ENCODE data around the gene ACAA2.

Gene ACAA2

GRCh38 chr18:49747876-49748275, 65.5 kb downstream of the ACAA2 start:
- no peaks in the 10 kb centered on the region for H3K27me3 Mint-ChIP-seq
- H3K9me3 Mint-ChIP-seq = no peaks in the 10 kb centered on the region
- no peak overlapping the region for H3K27ac Mint-ChIP-seq
- no peaks in the 10 kb centered on the region for H3K36me3 Mint-ChIP-seq
- H3K4me3 Mint-ChIP-seq = no peak overlapping the region
- H3K4me1 Mint-ChIP-seq = peaks cover 13% of the 10 kb centered on the region

DNA sequence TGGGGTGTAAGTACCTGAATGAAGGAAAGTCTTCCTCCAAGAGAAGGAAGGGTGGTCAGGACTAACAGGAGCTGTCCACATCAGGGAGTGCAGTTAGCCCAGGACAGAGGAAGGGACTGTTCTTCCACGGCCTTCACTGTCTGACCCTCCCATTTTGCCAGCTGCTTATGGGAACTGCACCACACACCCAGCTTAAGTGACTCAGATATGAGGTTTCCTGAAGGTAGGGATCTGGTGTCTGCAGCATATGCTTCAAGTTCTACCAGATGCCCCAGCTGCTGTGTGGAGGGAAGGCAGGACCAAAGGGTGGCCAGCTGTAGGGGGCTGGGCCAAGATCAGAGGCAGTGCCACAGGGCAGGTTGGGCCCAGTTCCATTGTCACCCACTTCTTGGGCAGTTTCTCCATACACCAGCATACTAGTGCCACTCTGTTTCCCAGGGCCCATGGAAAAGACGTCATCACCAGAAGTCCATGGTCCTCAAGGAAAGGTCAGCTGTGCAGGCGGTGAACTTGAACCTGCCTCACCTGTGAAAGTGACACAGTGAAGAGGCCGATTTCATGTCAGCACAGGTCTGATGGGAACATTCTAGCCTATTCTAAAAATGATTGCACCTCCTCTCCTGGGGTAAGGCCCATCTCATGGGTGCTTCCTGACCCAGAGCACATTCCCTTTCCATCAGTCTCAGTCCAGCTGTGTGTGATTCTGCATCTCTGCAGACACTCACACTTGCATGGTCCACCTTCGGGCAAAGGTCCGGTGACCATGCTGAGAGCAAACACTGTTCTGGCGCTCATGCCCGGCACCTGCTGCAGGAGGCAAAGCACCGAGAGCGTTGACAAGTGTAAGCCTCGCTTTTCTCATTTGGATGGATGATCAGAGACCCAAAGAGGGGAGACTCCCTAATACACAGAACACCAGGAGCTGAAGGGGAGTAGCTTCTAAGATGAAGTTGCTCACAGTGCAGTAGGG, 68.0 kb downstream of the ACAA2 start:
- Mint-ChIP-seq H3K4me1 (no peaks in the 10 kb centered on the region), H3K9me3 (no peaks in the 10 kb centered on the region), H3K27me3 (no peaks in the 10 kb centered on the region), H3K4me3 (no peak overlapping the region), H3K36me3 (no peaks in the 10 kb centered on the region), H3K27ac (no peak overlapping the region)

GRCh38 chr18:49744376-49745008, 68.8 kb downstream of the ACAA2 start:
- no peaks in the 10 kb centered on the region for H3K9me3 Mint-ChIP-seq
- H3K27ac Mint-ChIP-seq = no peak overlapping the region
- no peaks in the 10 kb centered on the region for H3K27me3 Mint-ChIP-seq
- no peak overlapping the region for H3K4me3 Mint-ChIP-seq
- H3K4me1 Mint-ChIP-seq = no peaks in the 10 kb centered on the region
- H3K36me3 Mint-ChIP-seq = no peaks in the 10 kb centered on the region

DNA sequence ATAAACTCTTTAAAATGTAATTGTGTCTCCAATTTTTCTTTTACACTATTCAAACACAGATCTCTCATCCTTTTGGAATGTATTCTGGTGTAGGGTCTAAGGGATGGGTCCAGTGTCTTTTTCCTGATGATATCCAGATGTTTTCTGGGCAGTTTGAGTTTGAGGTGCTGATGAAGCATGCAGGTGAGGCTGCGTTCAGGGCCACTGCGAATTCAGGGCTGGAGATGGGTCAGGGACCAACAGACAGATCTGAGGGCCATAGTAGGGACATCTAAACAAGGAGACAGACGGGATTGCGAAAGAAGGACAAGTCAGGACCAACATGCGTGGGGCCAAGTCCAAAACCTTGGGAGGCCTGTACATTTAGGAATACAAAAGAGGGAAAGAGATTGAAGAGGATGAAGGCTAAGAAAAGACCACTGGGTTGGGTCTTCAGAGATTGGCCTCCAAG, 70.2 kb downstream of the ACAA2 start:
- no peak overlapping the region for H3K27ac Mint-ChIP-seq
- no peaks in the 10 kb centered on the region for H3K4me1 Mint-ChIP-seq
- no peaks in the 10 kb centered on the region for H3K27me3 Mint-ChIP-seq
- no peak overlapping the region for H3K4me3 Mint-ChIP-seq
- H3K9me3 Mint-ChIP-seq = no peaks in the 10 kb centered on the region
- H3K36me3 Mint-ChIP-seq = no peaks in the 10 kb centered on the region

DNA sequence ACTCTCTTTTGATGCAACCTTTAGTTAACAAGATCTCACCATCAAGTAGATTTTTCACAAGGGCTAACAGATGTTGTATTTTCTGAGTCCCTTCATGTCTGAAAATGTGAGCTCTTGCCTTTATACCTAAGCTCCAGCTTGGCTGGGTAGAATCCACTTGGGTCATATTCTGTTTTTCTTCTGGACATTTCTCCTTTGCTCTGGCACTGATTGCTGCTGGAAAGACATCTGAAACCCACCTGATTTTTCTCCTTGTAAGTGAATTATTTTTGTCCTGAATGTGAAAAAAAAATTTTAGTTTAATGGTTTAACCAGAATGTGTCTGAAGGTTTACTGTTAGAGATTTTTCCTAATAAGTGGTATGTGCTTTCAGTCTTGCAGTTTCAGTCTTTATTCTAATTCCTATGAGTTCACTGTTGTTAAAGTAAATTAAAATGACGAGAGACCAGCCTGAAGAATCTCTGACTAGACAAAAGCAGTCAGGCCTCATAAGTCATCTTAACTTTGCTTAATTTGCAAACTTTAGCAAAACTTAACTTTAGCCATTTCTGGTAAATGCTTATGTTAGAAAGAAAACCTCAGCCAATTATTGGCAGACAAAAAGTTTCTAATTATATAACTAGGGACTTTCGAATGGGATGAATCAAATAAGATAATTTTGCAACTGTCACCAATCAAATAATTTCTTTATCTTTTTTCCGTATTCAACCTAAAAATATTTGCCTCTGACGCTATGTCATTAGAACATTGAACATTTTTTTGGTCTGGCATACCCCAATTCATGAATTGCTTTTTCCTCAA, 70.8 kb downstream of the ACAA2 start:
- Mint-ChIP-seq H3K27me3 (no peaks in the 10 kb centered on the region), H3K4me3 (no peak overlapping the region), H3K36me3 (no peaks in the 10 kb centered on the region), H3K27ac (no peak overlapping the region), H3K4me1 (no peaks in the 10 kb centered on the region), H3K9me3 (no peaks in the 10 kb centered on the region)

- Mint-ChIP-seq H3K9me3 (no peaks in the 10 kb centered on the region), H3K36me3 (no peaks in the 10 kb centered on the region), H3K4me1 (no peaks in the 10 kb centered on the region), H3K27me3 (no peaks in the 10 kb centered on the region), H3K27ac (no peak overlapping the region), H3K4me3 (no peak overlapping the region)
Measured at GRCh38 chr18:49739275-49739674, 74.1 kb downstream of the ACAA2 start.

- no peaks in the 10 kb centered on the region for H3K9me3 Mint-ChIP-seq
Measured at GRCh38 chr18:49738721-49739120, 74.6 kb downstream of the ACAA2 start.

GRCh38 chr18:49734836-49735235, 78.5 kb downstream of the ACAA2 start:
- Mint-ChIP-seq H3K27me3 (no peaks in the 10 kb centered on the region), H3K4me3 (no peak overlapping the region), H3K4me1 (no peaks in the 10 kb centered on the region), H3K9me3 (no peaks in the 10 kb centered on the region), H3K36me3 (no peaks in the 10 kb centered on the region), H3K27ac (no peak overlapping the region)

More at GRCh38 chr18:49738721-49739120, 74.6 kb downstream of the ACAA2 start:
- Mint-ChIP-seq H3K27me3 (no peaks in the 10 kb centered on the region), H3K4me3 (no peak overlapping the region), H3K36me3 (no peaks in the 10 kb centered on the region), H3K27ac (no peak overlapping the region), H3K4me1 (no peaks in the 10 kb centered on the region)

DNA sequence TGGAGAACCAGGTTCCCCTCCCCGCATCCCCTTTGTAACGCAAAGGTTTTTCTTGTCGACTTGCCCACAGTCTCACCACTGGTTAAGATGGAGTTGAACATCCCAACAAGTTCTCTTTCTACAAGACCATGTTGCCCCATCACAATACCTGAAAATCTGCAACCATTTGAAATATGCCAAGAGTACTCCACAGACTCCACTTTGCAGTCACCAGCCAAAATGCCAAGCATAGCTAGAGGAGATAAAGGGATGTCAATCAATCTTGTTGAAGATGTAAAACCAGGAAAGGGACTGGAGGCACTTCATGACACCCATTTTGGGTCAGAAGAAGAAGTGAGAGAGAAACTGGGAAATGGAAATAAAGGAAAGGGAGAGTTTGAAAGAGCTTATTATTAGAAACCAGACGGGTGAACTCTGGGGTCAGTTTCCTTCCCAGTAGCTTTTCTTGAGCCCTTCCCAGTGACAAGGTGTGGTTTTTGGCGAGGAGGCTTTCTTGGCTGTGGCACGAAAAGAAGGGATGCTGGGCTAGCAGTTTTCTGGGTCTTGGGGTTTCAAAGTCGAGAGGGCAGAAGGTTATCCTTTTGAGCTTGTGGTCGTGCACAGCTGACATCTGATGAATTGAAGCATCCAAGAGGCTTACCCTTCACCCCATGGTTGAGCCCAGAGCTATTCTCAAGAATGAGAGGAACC, 79.3 kb downstream of the ACAA2 start:
- Mint-ChIP-seq H3K9me3 (no peaks in the 10 kb centered on the region), H3K27me3 (no peaks in the 10 kb centered on the region), H3K4me3 (no peak overlapping the region), H3K36me3 (no peaks in the 10 kb centered on the region), H3K27ac (no peak overlapping the region), H3K4me1 (no peaks in the 10 kb centered on the region)

- Mint-ChIP-seq H3K27me3 (no peaks in the 10 kb centered on the region), H3K4me1 (no peaks in the 10 kb centered on the region), H3K36me3 (no peaks in the 10 kb centered on the region), H3K27ac (no peak overlapping the region), H3K4me3 (no peak overlapping the region), H3K9me3 (no peaks in the 10 kb centered on the region)
Measured at GRCh38 chr18:49733321-49733720, 80.0 kb downstream of the ACAA2 start.
